C4-2B (cell line): ENCODE results near the gene HECW1.

Experiments
- ZFX ChIP-seq: fragments of 450-650 bp; IDR thresholded peaks from 2 replicates; pipeline ENCODE4 v1.6.1; 2017
- TF ChIP-seq, protein P1 (sequence below): fragments of 450-650 bp; conservative IDR thresholded peaks from 2 replicates; pipeline ENCODE4 v1.5.1; 2017; ENCODE audit warnings: mild to moderate bottlenecking

- TF ChIP-seq, protein P1, sequence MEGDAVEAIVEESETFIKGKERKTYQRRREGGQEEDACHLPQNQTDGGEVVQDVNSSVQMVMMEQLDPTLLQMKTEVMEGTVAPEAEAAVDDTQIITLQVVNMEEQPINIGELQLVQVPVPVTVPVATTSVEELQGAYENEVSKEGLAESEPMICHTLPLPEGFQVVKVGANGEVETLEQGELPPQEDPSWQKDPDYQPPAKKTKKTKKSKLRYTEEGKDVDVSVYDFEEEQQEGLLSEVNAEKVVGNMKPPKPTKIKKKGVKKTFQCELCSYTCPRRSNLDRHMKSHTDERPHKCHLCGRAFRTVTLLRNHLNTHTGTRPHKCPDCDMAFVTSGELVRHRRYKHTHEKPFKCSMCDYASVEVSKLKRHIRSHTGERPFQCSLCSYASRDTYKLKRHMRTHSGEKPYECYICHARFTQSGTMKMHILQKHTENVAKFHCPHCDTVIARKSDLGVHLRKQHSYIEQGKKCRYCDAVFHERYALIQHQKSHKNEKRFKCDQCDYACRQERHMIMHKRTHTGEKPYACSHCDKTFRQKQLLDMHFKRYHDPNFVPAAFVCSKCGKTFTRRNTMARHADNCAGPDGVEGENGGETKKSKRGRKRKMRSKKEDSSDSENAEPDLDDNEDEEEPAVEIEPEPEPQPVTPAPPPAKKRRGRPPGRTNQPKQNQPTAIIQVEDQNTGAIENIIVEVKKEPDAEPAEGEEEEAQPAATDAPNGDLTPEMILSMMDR: no peak
- TF ChIP-seq ZFX: no peak
These were observed 131.8 kb downstream of the HECW1 start for GRCh38 chr7:43244232-43244631.
